HG02642 (cell line): ENCODE measurements around the gene KIF13A.
"Not testable (repeated sequence)": the region's sequence is repeated elsewhere in the genome, so short reads cannot be mapped to it uniquely, and the experiment has no call there.

Experiments used
- ATAC-seq: cut with Tn5 transposase; IDR thresholded peaks from one replicate; pipeline ENCODE4 v1.9.1; 2021; ENCODE audit warnings: mild to moderate bottlenecking; ENCODE audit not compliant: unreplicated experiment, poor library complexity

KIF13A gene

DNA sequence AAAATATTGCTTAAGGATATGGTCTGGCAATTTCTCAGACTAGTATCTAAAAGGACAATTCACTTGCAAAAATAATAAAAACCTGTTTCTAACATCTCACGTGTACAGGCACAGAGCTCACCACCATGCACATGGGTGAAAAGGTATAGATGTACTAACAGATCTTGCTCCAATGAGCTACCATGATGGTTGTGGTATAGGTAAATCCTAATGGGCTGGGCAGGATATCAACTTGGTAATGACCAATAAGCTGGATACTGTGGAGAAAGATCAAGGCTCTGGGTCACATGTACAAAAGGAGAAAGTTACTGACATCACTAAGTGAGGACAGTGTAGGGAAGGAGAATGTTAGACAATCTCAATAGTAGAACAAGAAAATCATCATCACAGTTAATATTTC, 169.7 kb downstream of the KIF13A start:
- ATAC-seq = no peak

DNA sequence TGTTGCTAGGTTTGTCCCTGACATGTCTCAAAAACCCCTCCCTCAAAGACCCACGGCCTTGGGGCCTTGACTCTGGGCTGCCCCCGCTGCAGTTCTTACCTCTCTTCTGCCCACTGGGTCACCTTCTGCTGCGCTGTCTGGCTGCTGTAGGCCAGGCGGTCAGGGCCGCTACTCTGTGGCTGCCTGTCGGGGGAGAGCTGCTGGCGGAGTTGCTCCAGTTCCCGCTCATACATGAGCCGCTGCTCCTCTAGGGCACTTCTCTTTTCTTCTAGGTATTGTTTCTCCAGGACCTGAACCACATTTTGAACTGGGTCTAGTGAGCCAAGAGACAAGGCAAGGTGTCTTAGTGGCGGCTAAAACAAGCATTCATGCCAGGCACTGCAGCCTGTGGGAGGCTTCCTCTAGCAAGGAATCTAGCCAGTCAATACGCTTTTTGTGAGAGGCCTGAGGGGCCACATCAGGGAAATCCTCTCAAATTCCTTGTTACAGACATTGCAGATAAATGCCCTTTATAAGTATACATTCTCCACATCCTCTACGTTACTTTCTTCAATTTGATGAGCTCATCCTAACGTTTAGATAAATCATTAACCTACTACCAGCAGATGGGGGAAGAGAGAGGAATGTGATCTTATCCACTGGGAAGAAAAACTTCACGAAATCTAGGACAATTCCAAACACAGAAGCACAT, 170.4 kb downstream of the KIF13A start:
- no peak for ATAC-seq

DNA sequence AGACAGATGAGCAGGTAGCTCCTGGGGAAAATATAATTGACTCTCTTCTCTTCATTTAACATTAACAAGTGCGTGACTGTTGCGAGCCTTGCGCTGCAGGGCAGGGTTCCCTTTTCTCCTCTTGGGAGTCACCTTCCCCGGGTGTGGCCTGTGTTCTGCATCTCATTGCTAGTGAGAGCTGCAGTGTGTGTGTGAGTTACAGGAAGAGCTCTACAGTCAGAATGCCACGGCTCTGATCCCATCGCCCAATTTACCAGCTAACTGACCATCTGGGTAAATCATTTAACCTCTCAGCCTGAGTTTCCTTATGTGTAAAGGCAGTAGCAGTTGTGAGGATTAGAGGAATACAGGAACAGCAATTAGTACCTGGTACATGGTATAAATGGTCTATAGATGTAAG, 173.9 kb downstream of the KIF13A start:
- no peak for ATAC-seq

GRCh38 chr6:17812311-17812710, 175.1 kb downstream of the KIF13A start:
- ATAC-seq = no peak

- no peak for ATAC-seq
Measured at GRCh38 chr6:17808609-17809008, 178.8 kb downstream of the KIF13A start.

GRCh38 chr6:17807431-17807830, 180.0 kb downstream of the KIF13A start:
- ATAC-seq = not testable (repeated sequence)

- ATAC-seq = no peak
Measured at GRCh38 chr6:17803409-17803808, 184.0 kb downstream of the KIF13A start.

- ATAC-seq = no peak
Measured at GRCh38 chr6:17798477-17799154, 188.8 kb downstream of the KIF13A start.

DNA sequence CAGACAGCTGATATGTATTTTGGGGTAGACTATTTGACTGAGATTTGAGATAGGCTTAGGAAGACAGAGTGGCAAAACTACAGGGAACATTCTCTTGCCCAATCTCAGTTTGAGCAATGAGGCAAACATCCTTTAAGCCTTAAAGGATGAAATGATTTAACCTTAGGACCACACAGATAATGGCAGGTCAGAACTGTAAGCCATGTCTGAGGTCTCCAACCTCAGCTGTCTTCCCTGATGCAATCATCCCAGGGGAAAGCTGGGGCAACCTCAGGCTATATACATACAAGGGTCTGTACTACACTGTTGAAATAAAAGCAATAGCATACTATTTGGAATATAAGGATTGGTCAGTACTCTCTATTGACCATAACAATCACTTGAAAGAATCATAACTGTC, 196.9 kb downstream of the KIF13A start:
- no peak for ATAC-seq

DNA sequence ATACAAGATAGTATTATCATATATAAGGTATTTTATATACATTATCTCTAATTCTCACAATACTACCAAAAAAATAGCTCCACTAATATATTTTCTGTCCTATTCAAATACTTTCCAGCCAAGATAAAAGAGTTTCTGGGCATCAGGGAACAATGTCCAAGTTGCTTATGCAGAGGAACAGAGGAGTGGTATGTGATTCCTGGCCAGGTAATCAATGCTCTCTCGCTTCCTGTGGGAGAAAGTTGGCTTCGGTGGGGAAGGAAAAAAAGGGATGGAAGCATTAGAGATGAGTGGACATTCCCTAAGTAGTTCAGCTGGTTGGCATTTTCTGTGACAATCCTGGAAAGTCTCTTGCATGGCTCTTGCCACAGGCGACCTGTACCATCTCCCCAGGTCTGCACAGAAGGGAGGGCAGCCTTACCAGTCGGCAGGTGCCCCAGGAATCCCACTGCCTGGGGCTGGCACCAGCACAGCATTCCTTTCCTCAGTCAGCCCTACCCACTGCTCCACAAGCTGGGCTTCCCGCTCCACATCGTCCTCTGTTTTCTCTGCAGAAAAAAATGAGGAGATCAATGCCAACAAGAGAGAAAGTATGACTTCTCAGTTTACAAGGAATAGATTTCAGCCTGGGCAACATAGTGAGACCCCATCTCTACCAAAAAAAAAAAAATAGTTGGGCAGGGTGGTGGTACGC, 202.2 kb downstream of the KIF13A start:
- ATAC-seq = no peak

DNA sequence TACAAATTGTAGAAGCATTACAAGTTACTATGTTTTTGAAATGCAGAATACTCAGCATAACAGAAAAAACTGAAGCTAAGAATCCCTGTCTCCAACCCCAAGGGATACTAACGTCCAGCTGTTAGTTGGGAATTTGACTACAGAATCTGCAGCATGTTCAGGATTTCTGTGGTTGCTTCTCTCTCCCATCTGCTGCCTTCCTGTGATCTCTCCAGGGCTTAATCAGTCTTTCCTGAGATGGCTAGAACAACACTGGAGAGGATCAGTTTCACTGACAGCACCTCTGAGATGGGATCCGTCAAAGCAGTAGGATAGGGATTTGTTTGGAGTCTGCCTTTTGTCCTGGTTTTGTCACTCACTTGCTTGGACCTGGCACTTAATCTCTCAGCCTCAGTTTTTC, 207.4 kb downstream of the KIF13A start:
- ATAC-seq = no peak

GRCh38 chr6:17771609-17772008, 215.8 kb downstream of the KIF13A start:
- ATAC-seq = no peak

GRCh38 chr6:17768881-17769280, 218.6 kb downstream of the KIF13A start:
- ATAC-seq = no peak

DNA sequence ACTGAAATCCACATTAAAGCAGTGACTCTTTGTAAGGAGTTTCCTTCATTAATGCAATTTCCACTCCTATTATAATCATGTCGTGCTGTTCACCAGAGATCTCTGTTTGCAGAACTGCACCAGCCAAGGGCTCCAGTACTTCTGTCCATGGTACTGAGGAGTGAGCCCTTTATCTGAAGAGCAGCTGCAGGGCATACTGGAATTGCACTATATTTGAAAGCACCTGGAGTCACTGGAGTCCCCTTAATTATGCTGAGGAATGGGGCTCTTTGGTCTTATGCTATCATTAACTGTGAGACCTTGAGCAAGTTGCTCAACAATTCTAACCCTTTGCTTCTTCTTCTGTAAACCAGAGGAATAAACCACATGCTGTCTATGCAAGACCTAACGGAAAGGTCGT, 219.0 kb downstream of the KIF13A start:
- no peak for ATAC-seq

- ATAC-seq = no peak
Measured at GRCh38 chr6:17762651-17763050, 224.8 kb downstream of the KIF13A start.

- ATAC-seq = no peak
Measured at GRCh38 chr6:17758119-17758518, 229.3 kb downstream of the KIF13A start.

GRCh38 chr6:17754254-17754653, 233.2 kb downstream of the KIF13A start:
- ATAC-seq = no peak

DNA sequence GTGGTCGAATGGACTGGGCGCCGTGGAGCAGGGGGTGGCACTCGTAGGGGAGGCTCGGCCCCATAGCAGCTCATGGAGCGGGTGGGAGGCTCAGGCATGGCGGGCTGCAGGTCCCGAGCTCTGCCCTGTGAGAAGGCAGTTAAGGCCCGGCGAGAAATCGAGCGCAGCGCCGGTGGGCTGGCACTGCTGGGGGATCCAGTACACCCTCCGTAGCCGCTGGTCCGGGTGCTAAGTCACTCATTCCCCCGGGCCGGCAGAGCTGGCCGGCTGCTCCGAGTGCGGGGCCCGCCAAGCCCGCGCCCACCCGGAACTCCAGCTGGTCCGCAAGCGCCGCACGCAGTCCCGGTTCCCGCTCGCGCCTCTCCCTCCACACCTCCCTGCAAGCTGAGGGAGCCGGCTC, 242.1 kb downstream of the KIF13A start:
- ATAC-seq = not testable (repeated sequence)

DNA sequence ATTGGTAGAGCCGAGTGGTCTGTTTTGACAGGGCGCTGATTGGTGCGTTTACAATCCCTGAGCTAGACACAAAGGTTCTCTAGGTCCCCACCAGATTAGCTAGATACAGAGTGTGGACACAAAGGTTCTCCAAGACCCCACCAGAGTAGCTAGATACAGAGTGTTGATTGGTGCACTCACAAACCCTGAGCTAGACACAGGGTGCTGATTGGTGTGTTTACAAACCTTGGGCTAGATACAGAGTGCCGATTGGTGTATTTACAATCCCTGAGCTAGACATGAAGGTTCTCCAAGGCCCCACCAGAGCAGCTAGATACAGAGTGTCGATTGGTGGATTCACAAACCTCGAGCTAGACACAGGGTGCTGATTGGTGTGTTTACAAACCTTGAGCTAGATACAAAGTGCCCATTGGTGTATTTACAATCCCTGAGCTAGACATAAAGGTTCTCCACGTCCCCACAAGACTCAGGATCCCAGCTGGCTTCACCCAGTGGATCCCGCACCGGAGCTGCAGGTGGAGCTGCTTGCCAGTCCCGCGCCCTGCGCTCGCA, 242.6 kb downstream of the KIF13A start:
- ATAC-seq = not testable (repeated sequence)

DNA sequence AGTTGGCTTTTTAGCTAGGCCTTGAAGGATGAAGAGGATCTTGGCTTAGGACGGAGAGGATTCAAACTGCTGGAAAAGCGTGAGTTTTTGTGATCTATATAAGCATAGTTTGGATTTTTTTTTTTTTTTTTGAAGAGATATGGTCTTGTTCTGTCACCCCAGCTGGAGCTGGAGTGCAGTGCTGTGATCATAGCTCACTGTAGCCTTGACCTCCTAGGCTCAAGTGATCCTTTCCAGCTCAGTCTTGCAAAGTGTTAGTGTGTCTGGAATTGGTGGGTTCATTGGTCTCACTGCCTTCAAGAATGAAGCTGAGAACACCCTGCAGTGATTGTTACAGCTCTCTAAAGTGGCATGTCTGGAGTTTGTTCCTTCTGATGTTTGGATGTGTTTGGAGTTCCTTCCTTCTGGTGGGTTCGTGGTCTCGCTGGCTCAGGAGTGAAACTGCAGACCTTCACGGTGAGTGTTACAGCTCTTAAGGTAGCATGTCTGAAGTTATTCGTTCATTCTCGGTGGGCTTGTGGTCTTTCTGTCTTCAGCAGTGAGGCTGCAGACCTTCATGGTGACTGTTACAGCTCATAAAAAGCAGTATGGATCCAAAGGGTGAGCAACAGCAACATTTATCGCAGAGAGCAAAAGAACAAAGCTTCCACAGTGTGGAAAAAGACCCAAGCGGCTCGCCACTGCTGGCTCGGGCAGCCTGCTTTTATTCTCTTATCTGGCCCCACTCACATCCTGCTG, 243.2 kb downstream of the KIF13A start:
- no peak for ATAC-seq

- no peak for ATAC-seq
Measured at GRCh38 chr6:17741507-17741906, 245.9 kb downstream of the KIF13A start.
